H9 (cell line): ENCODE data around the gene POFUT2. TPM values are rescaled to one million over a fixed set of nuclear protein-coding genes. Genes with fewer than 3 reads are reported as not detected.

ENCODE experiments used
- DNase-seq: peaks from one replicate; pipeline ENCODE4 v3.0.0-alpha.2; 2017
- H2AFZ ChIP-seq: one replicate; pipeline ENCODE4 v1.6.1; 2013; ENCODE audit warnings: mild to moderate bottlenecking, low read length, control low read depth, moderate library complexity
- H2AK5ac ChIP-seq: 2 replicates; pipeline ENCODE4 v1.6.1; 2013; ENCODE audit warnings: low read length, control low read depth, mixed read lengths; ENCODE audit not compliant: insufficient read length
- H2BK120ac ChIP-seq: one replicate; pipeline ENCODE4 v1.6.1; 2013; ENCODE audit warnings: low read depth, mild to moderate bottlenecking, low read length, control low read depth, inconsistent platforms; ENCODE audit not compliant: poor library complexity, severe bottlenecking
- H2BK12ac ChIP-seq: 2 replicates; pipeline ENCODE4 v1.6.1; 2013; ENCODE audit warnings: low read length, control low read depth, mixed read lengths, low read depth; ENCODE audit not compliant: insufficient read length
- H2BK15ac ChIP-seq: 2 replicates; pipeline ENCODE4 v1.6.1; 2013; ENCODE audit warnings: low read depth, low read length, control low read depth
- H2BK20ac ChIP-seq: one replicate; pipeline ENCODE4 v1.6.1; 2013; ENCODE audit warnings: low read depth, mild to moderate bottlenecking, low read length, control low read depth, inconsistent platforms; ENCODE audit not compliant: poor library complexity, severe bottlenecking
- H2BK5ac ChIP-seq: 2 replicates; pipeline ENCODE4 v1.6.1; 2013; ENCODE audit warnings: low read length, control low read depth, mixed read lengths; ENCODE audit not compliant: insufficient read length
- H3K14ac ChIP-seq: 2 replicates; pipeline ENCODE4 v1.6.1; 2013; ENCODE audit warnings: low read length, control low read depth; ENCODE audit not compliant: insufficient read depth
- H3K18ac ChIP-seq: 2 replicates; pipeline ENCODE4 v1.6.1; 2013; ENCODE audit warnings: low read depth, mild to moderate bottlenecking, mixed read lengths, low read length, control low read depth; ENCODE audit not compliant: insufficient read length
- H3K23ac ChIP-seq: 2 replicates; pipeline ENCODE4 v1.6.1; 2013; ENCODE audit warnings: low read length, control low read depth, mixed read lengths, low read depth; ENCODE audit not compliant: insufficient read length
- H3K23me2 ChIP-seq: 2 replicates; pipeline ENCODE4 v1.6.1; 2013; ENCODE audit warnings: low read depth, mild to moderate bottlenecking, mixed read lengths, low read length, control low read depth; ENCODE audit not compliant: insufficient read length, poor library complexity, severe bottlenecking
- H3K27ac ChIP-seq: 2 replicates; pipeline ENCODE4 v1.5.1; 2013; ENCODE audit warnings: low read length, control low read depth, mixed read lengths, low read depth; ENCODE audit not compliant: insufficient read length
- H3K27me3 ChIP-seq: 2 replicates; pipeline ENCODE4 v1.6.1; 2013; ENCODE audit warnings: low read length, control low read depth, inconsistent platforms; ENCODE audit not compliant: insufficient read depth
- H3K4ac ChIP-seq: 2 replicates; pipeline ENCODE4 v1.6.1; 2013; ENCODE audit warnings: low read depth, mild to moderate bottlenecking, control low read depth, inconsistent platforms, low read length, moderate library complexity
- H3K4me1 ChIP-seq: 2 replicates; pipeline ENCODE4 v1.6.1; 2013; ENCODE audit warnings: low read length, control low read depth, inconsistent platforms; ENCODE audit not compliant: insufficient read depth
- H3K4me2 ChIP-seq: 2 replicates; pipeline ENCODE4 v1.6.1; 2013; ENCODE audit warnings: low read length, control low read depth, mixed read lengths; ENCODE audit not compliant: insufficient read length, insufficient read depth
- H3K56ac ChIP-seq: 2 replicates; pipeline ENCODE4 v1.6.1; 2013; ENCODE audit warnings: low read depth, mild to moderate bottlenecking, mixed read lengths, low read length, control low read depth; ENCODE audit not compliant: insufficient read length
- H3K79me1 ChIP-seq: 2 replicates; pipeline ENCODE4 v1.6.1; 2013; ENCODE audit warnings: low read depth, mild to moderate bottlenecking, moderate library complexity, low read length, control low read depth, inconsistent platforms; ENCODE audit not compliant: insufficient read depth, poor library complexity, severe bottlenecking
- H3K79me2 ChIP-seq: 2 replicates; pipeline ENCODE4 v1.6.1; 2013; ENCODE audit warnings: low read length, control low read depth, inconsistent platforms; ENCODE audit not compliant: insufficient read depth
- H3K9ac ChIP-seq: 2 replicates; pipeline ENCODE4 v1.6.1; 2013; ENCODE audit warnings: low read length, control low read depth, mixed read lengths; ENCODE audit not compliant: insufficient read length; ENCODE audit errors: extremely low read depth
- H3K9me3 ChIP-seq: one replicate; pipeline ENCODE4 v1.6.1; 2013; ENCODE audit warnings: low read depth, low read length, inconsistent platforms; ENCODE audit not compliant: control insufficient read depth
- H3T11ph ChIP-seq: one replicate; pipeline ENCODE4 v1.6.1; 2013; ENCODE audit warnings: mild to moderate bottlenecking, low read length, control low read depth, inconsistent platforms
- H4K20me1 ChIP-seq: one replicate; pipeline ENCODE4 v1.6.1; 2013; ENCODE audit not compliant: control insufficient read depth, insufficient read length, insufficient read depth
- H4K5ac ChIP-seq: 2 replicates; pipeline ENCODE4 v1.6.1; 2013; ENCODE audit warnings: low read depth, mild to moderate bottlenecking, mixed read lengths, low read length, control low read depth; ENCODE audit not compliant: insufficient read length
- H4K8ac ChIP-seq: replicated peaks from 2 replicates; pipeline ENCODE4 v1.6.1; 2013; ENCODE audit warnings: low read length, control low read depth, mixed read lengths, low read depth; ENCODE audit not compliant: insufficient read length
- H4K91ac ChIP-seq: 2 replicates; pipeline ENCODE4 v1.6.1; 2013; ENCODE audit warnings: low read depth, mild to moderate bottlenecking, moderate library complexity, mixed read lengths, low read length, control low read depth; ENCODE audit not compliant: insufficient read length
- H3K27ac Mint-ChIP-seq, 3 experiments: 2 replicates in 2 of 3; 3 replicates in 1 of 3; pipeline ENCODE4 v1.8.0; 2020 to 2021; ENCODE audit warnings: mixed read lengths in 3 of 3, mild to moderate bottlenecking in 1 of 3, moderate library complexity in 1 of 3
- H3K27me3 Mint-ChIP-seq: 2 replicates; pipeline ENCODE4 v1.8.0; 2021; ENCODE audit warnings: low read depth, mild to moderate bottlenecking, moderate library complexity, mixed read lengths
- H3K36me3 Mint-ChIP-seq, 3 experiments: 2 replicates in 2 of 3; 3 replicates in 1 of 3; pipeline ENCODE4 v1.8.0; 2020 to 2021; ENCODE audit warnings: low read depth in 3 of 3, mixed read lengths in 3 of 3; ENCODE audit not compliant: insufficient read depth in 1 of 3
- H3K4me1 Mint-ChIP-seq, 2 experiments: 2 replicates each; pipeline ENCODE4 v1.8.0; 2020; ENCODE audit warnings: mixed read lengths in 2 of 2
- H3K4me3 Mint-ChIP-seq, 2 experiments: 2 replicates in 1 of 2; 3 replicates in 1 of 2; pipeline ENCODE4 v1.8.0; 2020 to 2021; ENCODE audit warnings: mild to moderate bottlenecking in 2 of 2, mixed read lengths in 2 of 2, moderate library complexity in 1 of 2
- H3K9me3 Mint-ChIP-seq, 2 experiments: 2 replicates in 1 of 2; 3 replicates in 1 of 2; pipeline ENCODE4 v1.8.0; 2020; ENCODE audit warnings: mild to moderate bottlenecking in 2 of 2, mixed read lengths in 2 of 2, moderate library complexity in 1 of 2
- WGBS: extraction: QIAGEN DNeasy Blood & Tissue Kit; methylation state at CpG from one replicate; pipeline ENCODE4 v1.1.7; 2013; ENCODE audit warnings: missing lambda C conversion rate, low lambda C conversion rate, mixed read lengths; ENCODE audit not compliant: insufficient read length; ENCODE audit errors: extremely low coverage; 5-methylcytosine and 5-hydroxymethylcytosine counted together
- total RNA-seq: library from RNA; stranded (reverse); gene quantifications from 2 replicates; pipeline ENCODE4 v1.2.1, GENCODE V29; 2021
- TF ChIP-seq, protein P1 (sequence below): fragments of 200-600 bp; sonication (generic); conservative IDR thresholded peaks from 3 replicates; pipeline ENCODE4 v1.8.0; 2021; ENCODE audit warnings: antibody characterized with exemption, mild to moderate bottlenecking

The POFUT2 gene
- total RNA-seq, 1 experiment from 2014 or later: 34.8 TPM

DNA sequence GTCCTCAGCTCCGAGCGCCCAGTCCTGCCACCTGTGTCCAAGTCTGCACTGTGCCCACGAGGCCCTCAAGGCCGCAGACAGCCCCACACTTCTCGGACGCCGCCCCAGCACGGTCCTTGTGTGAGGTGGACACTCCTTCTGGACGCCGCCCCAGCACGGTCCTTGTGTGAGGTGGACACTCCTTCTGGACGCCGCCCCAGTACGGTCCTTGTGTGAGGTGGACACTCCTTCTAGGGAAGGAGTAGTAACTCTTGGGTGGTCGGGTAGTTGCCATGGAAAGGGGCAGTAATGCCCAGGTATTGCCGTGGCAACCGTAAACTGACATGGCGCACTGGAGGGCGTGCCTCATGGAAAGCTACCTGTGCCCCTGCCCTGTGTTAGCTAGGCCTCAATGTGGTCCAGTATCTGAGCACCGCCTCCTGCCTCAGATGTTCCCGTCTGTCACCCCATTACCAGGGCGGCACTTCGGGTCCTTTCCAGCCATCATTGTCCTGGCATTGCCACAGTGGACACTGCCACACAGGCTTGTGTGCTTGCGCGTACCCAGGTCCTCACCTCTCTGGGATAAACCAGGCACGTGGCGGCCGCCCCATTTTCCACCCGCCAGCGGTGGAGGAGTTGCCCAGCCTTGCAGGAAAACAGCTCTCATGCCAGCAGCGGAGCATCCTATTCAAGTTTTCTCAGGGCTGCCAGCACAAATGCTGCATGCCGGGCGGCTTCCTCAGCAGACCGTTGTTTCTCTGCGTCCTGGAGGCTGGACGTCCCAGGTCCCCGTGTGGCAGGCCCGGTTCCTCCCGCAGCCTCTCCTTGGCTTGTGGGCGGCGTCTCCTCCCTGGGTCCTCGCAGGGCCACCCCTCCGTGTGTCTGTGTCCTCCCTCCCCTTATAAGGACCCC lies 40.8 kb upstream of the POFUT2 start:
- Histone ChIP-seq H3K14ac (no peak overlapping the region), H4K8ac (no peak overlapping the region), H2BK20ac (no peak overlapping the region), H2AK5ac (no peak overlapping the region), H3K27me3 (no peaks in the 10 kb centered on the region), H3K4me2 (no peak overlapping the region), H3K79me1 (no peaks in the 10 kb centered on the region), H4K91ac (no peak overlapping the region), H4K5ac (no peak overlapping the region), H2BK15ac (no peak overlapping the region), H3K79me2 (no peaks in the 10 kb centered on the region), H2BK12ac (no peak overlapping the region), H3K18ac (no peak overlapping the region), H3K23me2 (no peaks in the 10 kb centered on the region), H3K4me1 (peaks cover 2% of the 10 kb centered on the region; the same call in 1 of the 2 replicates), H2BK5ac (no peak overlapping the region), H3K9ac (no peak overlapping the region), H3K9me3 (no peaks in the 10 kb centered on the region), H3K27ac (no peak overlapping the region), H3K23ac (no peak overlapping the region), H2AFZ (no peak overlapping the region), H3K56ac (no peak overlapping the region), H2BK120ac (no peak overlapping the region), H4K20me1 (no peaks in the 10 kb centered on the region), H3T11ph (no peak overlapping the region), H3K4ac (no peak overlapping the region)
- Mint-ChIP-seq H3K9me3 (no peaks in the 10 kb centered on the region; a peak in 2 of 5 replicates), H3K27ac (no peak overlapping the region), H3K27me3 (peaks cover 8% of the 10 kb centered on the region), H3K4me1 (peaks cover 34 to 46% of the 10 kb centered on the region in 2 experiments), H3K36me3 (0 out of 7 replicates have a peak, but pooled peaks cover 0 to 2% (median 0%) of the 10 kb centered on the region in 3 experiments), H3K4me3 (no peak overlapping the region)
- TF ChIP-seq, protein P1, sequence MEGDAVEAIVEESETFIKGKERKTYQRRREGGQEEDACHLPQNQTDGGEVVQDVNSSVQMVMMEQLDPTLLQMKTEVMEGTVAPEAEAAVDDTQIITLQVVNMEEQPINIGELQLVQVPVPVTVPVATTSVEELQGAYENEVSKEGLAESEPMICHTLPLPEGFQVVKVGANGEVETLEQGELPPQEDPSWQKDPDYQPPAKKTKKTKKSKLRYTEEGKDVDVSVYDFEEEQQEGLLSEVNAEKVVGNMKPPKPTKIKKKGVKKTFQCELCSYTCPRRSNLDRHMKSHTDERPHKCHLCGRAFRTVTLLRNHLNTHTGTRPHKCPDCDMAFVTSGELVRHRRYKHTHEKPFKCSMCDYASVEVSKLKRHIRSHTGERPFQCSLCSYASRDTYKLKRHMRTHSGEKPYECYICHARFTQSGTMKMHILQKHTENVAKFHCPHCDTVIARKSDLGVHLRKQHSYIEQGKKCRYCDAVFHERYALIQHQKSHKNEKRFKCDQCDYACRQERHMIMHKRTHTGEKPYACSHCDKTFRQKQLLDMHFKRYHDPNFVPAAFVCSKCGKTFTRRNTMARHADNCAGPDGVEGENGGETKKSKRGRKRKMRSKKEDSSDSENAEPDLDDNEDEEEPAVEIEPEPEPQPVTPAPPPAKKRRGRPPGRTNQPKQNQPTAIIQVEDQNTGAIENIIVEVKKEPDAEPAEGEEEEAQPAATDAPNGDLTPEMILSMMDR: no peak
- WGBS: no CpG with 5 or more reads among the region's 43 CpGs
- no peak for DNase-seq
